HG02588 (cell line): Measurements from ENCODE around the gene TCL1B.
"Not testable (repeated sequence)": the region's sequence is repeated elsewhere in the genome, so short reads cannot be mapped to it uniquely, and the experiment has no call there.

Source experiments
- ATAC-seq: cut with Tn5 transposase; IDR thresholded peaks from one replicate; pipeline ENCODE4 v1.9.1; 2021; ENCODE audit warnings: mild to moderate bottlenecking, moderate library complexity; ENCODE audit not compliant: unreplicated experiment

Gene TCL1B, protein sequence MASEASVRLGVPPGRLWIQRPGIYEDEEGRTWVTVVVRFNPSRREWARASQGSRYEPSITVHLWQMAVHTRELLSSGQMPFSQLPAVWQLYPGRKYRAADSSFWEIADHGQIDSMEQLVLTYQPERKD

DNA sequence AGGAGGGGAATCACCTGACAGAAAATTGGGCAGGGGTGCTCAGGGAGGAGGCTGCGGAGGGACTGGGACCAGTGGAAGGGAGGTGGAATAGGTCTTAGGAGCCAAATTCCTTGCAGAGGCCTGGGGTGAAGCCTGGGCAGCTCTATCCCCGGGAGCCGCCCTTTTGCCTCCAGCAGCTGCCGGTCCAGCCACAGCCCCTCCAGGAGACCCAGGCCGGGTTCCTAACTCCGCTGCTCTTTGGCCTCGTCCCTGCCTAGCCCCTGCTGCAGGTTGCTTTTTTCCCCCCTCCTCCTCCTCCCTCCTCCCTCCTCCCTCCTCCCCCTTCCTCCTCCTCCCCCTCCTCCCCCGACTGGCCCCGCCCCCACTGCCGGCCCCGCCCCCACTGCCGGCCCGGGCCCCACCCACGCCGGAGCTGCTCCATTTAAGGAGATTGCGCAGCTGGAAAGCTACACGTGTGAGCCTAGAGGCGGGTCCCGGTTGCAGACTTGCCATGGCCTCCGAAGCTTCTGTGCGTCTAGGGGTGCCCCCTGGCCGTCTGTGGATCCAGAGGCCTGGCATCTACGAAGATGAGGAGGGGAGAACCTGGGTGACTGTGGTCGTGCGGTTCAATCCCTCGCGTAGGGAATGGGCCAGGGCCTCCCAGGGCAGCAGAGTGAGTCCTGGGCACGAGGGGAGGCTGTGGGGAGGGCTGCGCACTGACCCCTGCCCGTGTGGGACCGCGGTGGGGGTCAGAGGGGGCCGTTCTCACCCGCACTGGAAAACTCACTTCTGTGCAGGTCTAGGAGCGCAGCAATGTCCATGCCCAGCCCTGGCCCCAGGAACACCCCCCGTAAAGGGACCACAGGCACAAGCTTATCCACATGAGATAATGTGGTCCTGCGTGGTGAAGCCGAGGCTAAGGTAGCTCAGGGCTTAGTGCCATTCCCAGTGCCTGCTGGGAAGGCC lies at the start of gene TCL1B:
Gene TCL1B (plus strand): TSS at position 449 of the 945 bp plus-strand sequence. CDS start 42 bp downstream, at position 491.
- ATAC-seq: no peak

DNA sequence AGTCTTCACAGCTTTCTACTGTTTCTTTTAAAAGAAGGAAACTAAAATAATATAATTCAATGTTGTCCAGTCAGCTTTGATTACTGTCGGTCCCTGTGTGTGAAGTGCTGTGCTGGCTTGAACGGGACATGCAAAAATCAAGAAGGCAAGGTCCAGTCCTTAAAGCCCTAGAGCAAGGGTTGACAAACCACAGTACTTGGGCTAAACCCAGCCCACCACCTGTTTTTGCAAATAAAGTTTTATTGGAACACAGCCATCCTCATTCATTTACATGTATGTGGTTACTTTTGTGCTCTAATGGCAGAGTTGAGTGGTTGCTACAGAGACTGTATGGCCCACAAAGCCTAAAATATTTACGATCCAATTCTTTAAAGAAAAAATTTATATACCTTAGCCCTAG lies 41.2 kb upstream of the TCL1B start:
- no peak for ATAC-seq

DNA sequence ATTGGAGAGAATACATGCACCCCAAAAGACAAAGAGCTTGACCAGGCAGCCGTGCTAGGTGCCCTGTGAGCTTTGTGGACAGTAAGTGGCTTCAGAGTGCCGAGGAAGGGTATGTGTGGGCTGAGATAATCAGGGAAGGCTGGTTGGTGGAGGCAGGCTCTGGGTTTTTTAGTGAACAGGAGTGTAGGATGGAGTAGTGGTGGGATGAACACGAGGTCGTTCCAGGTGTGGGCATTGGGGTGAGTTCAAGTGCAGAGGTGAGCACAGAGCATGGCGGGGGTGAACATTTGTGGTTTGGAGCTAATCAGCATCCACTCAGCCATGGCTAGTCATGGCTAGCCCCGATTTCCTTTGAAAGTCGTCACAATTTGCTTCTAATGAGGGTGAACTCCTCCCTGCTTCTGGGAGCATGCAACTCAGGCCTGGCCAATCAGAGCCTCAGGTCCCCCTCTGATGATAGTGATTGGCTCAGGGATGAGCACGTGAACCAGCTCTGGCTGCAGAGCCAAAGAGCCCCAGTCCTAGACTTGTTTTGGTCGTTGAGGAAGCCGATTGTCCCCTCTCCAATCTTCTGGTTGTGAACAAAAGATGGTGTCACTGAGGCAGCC lies 40.7 kb upstream of the TCL1B start:
- ATAC-seq: no peak

DNA sequence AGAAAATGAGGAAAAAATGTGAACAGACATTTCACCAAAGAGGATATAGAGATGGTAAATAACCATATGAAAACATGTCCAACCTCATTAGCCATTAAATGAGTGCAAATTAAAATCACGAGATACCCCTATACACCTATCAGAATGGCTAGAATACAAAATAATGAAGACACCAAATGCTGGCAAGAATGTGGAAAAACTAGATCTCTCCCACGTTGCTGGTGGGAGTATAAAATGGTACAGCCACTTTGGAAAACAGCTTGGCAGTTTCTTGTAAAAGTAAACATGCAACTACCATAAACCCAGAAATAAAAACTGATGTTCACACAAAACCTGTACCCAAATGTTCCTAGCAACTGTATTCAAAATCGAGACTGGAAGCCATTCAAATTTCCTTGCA lies 38.3 kb upstream of the TCL1B start:
- ATAC-seq: no peak

DNA sequence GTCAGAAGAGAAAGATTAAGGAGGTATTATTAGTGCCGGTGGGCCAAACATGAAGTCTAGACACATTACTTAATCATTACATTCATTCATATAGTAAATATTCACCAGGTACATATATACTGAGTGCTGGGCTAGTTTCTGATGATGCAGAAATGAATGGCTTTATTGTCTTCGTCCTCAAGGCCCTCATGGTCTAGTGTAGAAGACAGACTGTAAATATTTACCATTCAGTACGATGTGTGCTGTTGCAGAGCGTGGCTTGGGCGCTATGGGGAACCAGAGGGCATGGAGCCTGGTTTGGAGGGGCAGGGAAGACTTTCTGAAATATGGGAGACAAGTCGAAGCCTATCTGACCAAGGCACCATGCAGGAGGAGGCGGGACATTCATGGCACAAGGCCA lies 37.0 kb upstream of the TCL1B start:
- ATAC-seq: no peak

DNA sequence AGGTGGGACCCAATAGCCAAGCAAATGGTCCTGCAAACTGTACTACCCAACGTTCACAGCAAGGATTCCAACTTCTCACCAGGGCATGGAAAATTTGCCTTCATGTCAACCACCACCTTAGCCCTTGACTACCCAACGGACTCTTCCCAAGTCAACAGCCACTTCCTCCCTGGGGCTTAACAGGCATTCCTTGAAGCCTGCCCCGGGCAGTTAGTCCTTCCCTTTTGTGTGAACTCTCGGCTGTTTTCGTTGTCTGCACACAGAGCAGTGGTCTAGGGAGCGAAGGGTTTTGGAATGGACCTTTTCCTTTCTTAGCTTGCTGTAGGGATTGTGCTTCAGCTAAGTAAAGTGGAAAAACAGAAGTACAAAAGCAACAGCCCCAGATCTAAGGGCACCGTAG lies 35.2 kb upstream of the TCL1B start:
- ATAC-seq: no peak

DNA sequence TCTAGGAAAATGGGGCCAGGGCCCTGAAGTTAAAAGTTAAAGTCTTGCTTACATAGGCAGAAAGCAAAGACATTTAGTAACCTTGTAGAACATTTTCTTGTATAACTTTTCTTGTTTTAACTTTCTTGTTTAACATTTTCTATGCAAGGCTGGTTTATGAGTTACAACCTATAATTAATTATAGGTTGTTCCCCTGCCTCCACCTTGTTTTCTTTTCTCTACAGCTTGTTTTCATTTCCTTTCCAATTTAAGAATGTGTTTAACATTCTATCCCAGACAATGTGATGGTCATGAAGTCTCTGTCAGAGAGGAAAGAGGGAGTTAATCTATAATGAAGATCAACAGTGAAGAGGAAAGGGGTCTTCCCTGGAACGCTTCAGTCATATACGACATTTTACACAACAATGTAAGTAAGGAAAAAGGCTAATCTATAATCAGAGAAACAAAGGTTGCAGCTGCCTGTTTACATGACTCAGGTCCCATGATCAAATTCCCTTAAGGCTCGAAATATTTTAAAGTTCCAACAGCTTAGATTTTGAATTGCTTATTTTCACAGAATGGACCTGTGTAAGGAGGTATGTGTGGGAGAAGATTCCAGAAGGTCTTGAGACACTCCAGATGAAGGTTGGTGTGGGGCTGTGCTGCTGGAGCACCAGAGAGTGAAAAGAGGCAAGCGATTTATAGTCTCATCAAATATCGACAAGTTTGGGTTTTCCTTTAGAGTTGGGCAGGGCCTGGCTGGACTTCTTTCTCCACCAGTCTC lies 34.2 kb upstream of the TCL1B start:
- no peak for ATAC-seq

DNA sequence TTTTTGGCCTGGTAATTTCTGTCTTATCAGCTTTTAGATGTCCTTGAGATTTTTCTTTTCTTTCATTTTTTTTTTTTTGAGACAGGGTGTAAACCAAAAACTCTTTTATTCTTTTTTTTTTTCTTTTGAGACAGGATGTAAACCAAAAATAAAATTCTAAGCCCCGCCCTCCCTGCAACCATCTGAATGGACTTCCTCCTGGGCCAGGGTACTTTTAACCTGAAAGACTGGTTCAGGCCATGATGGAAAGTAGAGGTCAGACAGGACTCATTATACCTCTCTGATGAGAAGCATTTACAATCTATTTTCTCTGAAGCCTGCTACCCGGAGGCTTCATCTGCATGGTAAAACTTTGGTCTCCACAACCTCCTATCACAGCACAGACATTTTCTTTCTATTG lies 33.5 kb upstream of the TCL1B start:
- ATAC-seq: no peak

DNA sequence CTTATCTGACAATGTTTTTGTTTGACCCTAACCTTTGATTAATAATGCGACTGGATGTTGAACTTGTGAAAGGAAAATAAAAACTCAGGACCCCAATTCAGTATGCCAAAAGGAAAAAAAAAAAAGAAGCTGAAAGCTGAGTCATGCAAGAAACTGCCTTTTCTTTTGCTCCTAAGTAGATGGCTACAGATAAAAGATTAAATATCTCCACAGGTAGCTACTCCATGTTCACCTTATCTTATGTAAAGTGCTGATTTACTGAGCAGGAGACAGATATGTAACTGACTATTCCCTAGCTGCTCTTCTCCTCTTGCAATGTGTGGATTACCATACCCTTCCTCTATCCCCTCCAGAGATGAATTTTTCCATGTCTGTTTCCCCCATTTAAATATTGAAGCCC lies 30.8 kb upstream of the TCL1B start:
- no peak for ATAC-seq

DNA sequence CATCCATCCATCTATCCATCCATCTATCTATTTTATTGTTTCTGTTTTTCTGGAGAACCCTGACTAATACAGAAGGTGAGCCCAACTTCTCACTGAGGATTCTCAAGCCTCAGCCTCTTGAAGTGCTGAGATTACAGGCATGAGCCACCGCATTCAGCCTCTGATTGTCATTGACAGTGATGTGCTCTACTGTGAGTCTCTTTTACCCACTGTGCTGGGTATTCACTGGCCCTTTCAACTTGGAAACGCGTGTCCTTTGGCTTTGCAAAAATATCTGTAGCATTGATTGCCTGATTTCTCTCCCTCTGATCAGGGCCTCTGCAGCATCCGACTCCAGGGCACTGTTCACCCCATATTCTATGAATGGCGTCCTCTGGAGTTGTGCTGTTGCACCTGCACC lies 29.6 kb upstream of the TCL1B start:
- ATAC-seq: no peak

DNA sequence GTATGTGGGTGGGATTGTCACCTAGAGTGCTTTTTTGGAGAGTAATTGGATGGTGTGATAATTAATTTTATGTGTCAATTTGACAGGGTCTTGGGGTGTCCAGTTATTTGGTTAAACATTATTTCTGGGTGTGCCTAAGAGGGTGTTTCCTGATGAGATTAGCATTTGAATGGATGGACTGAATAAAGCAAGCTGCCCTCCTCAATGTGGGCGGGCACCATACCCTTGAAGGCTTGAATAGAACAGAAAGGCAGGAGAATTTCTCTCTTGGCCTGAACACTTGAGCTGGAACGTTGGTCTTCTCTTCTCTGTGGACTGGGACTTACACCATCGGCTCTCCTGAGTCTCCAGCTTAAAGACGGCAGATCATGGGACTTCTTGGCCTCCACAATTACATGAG lies 28.8 kb upstream of the TCL1B start:
- ATAC-seq: no peak

DNA sequence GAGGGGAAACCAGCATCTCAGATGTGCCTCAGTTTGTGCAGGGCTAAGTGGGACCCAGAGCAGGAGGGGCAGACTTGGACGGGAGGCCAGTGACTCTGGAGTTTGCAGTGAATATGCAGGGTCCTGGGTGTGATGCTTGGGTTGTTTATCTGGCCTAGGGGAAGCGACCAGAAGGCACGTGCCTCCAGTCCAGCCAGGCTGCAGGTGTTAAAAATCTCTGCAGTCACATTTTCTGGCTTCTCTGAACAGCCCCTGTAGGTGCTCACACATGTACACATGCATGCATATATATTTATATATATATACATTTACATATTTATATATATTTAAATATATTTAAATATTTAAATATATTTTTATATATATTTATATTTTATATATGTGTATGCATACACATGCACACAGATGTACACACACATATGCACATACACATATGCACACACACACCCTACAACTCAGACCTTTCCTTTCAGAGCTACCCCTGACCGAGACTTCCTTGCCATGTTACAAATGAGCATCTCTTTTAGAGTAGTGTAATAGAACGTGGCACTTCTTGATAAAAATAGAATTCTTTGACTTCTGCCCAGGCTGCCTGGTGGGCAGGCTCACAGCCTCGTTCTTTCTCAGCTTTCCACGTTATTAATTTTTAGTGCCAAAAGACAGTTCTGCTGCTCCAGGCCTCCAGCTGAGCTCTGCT lies 26.8 kb upstream of the TCL1B start:
- ATAC-seq: no peak

DNA sequence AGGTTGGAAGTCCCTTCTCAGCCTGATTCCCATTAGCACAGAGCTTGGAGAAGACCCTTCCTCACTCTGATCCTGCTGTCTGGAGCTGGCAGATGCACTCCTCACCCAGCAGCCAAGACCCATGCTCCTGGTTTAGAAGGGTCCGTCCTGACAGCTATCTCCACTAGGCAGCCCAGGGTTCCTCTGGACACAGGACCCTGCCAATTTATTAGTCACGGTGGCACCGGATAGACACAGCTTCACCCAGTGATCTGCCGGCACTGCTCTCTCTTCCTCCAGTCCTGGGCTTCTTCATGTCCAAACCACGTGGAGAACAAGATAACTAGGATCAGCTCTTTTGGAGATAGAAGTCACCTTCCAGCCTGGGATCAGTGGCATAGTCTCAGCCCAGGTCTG lies 26.2 kb upstream of the TCL1B start:
- ATAC-seq: no peak

DNA sequence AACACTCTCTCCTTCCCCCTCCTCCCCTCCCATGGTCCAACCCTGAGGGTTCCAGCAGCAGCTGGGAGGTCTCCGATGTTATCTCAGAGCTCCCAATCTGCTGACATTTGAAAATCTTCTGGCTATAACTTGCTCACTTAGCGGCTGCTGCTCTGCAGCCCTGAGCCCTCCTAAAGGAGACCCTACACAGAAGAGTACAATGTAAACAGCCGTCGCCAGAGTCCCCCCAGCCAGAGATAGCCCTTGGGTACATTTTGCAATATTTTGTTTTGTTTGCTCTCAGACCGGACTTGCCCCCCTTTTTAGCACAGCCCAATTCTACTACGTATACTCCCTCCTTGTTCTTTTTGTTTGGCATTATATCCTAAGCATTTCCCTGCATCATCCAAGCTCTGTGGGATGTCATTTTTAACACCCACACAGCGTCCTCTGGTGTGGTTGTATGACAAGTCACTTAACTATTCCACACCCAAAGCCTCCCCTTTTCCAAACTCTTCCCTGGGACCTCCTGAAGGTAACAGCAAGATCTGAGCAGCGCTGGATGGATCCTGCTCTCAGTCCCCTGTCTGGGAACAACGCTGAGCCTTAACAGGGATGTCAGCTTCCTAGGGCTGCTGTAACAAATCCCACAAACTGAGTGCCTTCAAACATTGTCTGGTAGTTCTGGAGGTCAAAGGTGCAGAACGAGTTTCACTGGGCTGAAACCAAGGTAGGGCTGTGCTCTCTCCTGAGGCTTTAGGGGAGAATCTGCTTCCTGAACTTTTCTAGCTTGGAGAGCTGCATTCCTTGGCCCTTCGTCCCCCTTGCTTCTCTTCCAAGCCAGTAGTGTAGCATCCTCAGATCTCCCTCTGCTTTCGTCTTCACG lies 25.3 kb upstream of the TCL1B start:
- ATAC-seq: no peak

DNA sequence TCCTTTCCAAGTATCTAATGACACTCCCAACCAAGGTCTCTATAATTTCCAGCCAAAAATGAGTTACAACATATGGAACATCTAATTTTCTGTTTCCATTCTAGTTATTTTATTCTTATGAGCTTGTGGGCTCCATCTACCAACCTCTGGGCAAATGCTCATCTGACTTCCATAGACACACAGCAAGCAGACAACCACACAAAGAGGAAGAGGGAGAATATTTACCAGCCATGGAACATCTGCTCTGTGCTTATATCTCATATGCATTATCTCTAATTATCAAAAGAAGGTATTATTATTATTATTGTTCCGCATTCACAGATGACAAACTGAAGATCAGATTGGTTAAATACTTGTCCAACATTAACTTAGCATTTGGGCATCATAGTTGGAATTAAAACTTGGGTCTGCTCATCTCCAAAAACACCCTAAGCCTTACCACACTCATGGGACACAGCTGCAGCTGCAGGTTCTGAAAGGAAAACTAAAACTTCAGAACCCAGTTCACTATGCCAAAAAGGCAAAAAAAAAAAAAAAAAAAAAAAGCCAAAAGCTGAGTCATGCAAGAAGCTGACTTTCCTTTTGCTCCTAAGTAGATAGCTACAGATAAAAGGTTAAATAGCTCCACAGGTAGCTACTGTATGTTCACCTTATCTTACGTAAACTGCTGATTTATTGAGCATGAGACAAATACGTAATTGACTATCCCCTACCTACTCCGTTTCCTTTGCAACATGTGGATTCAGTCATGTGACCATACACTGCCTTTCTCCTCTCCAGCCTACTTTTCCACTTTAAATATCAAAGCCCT lies 23.6 kb upstream of the TCL1B start:
- ATAC-seq: peak; percentile 35

DNA sequence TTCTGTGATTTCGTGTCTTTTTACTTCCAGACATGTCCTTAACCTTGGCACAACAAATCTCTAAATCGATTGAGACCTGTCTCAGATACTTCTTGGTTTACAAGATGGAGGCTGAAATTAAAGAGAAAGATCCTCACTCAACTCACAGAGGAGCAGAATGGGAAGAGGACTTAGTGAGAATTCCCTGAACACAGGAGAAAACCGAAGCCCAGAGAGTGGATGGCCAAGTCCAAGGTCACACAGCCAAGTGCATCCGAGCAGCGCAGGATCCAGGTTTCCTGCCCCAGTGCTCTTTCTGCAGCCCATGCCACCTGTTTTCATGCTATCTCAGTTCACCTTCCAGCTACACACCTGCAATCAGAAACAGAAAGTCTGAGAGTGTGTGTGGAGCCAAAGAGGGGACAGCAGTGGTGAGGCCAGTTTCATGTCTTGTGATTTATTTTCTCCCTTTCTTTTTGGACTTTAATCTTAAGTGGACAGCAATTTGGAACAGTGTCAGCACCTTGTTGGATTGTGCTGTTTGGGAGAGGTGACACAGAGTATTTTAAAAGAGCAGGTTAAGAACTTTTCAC lies 22.9 kb upstream of the TCL1B start:
- ATAC-seq: peak; percentile 25

DNA sequence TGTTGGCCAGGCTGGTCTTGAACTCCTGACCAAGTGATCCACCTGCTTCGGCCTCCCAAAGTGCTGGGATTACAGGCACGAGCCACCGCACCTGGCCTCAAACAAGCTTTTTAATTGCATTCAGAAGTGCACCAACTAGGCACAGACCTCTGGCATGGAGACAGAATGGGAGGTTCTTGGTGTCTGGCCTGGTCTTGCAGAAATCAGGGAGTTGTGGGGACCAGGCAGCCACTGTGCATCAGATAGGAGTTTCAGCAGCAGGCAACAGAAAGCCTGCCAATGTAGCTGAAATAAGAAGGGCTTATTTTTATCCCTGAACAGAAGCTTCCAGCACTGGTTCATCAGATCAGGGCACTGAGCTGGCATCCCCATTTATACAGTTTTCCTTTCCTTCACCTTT lies 22.2 kb upstream of the TCL1B start:
- ATAC-seq: no peak

DNA sequence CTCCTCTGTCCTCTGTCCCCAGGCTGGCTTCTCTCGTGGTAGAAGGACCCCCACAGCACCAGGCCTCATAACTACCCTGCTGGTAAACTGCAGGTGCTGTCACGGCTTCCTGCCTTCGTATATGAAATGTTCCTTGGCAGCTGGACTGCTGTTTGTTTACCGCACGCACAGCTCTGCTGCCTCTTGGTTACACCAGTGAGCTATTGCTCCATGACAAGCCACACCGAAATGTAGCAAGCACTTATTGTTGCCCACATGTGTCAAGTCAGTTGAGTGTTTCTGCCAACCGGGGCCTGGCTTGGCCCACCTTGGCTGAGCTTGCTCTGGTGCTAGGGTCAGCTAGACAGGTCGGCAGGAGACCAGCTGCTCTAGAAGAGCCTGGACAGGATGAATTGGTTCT lies 21.7 kb upstream of the TCL1B start:
- ATAC-seq: peak; percentile 28

DNA sequence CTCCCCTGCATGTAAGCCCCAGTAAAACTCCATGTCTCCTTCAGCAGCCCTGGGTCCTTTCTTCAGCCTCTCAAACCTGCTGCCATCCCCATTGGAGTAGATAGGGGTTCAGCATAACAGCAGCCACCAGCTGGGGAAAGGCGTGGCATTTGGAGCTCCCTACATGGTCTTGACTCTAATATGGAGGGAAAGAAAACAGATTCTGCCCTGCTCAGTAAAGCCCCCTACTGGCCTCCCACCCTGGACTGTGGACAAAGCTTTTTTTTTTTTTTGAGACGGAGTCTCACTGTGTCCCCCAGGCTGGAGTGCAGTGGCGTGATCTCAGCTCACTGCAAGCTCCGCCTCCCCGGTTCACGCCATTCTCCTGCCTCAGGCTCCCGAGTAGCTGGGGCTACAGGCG lies 20.7 kb upstream of the TCL1B start:
- not testable (repeated sequence) for ATAC-seq
